GM12891 (cell line): ENCODE results near the gene LRIG1.

Experiments used
- POLR2A ChIP-seq: IDR thresholded peaks from 2 replicates; pipeline ENCODE4 v1.6.1; 2011; ENCODE audit warnings: low read depth, low read length, control low read depth
- POLR2AphosphoS5 ChIP-seq: IDR thresholded peaks from 2 replicates; pipeline ENCODE4 v1.6.1; 2011; ENCODE audit warnings: low read depth, low read length, control low read depth
- TAF1 ChIP-seq: IDR thresholded peaks from 2 replicates; pipeline ENCODE4 v1.6.1; 2011; ENCODE audit warnings: low read depth, low read length, control low read depth

GRCh38 chr3:66383998-66384745 lies 116.7 kb downstream of the LRIG1 start:
- TF ChIP-seq POLR2A (no peak), TAF1 (no peak), POLR2AphosphoS5 (no peak)
